Measurements from ENCODE around the gene ZFR2.

- TF ChIP-seq EP300 (IDR thresholded peaks at IDR 0.05): no peak
- TF ChIP-seq CTCF (IDR thresholded peaks at IDR 0.05): no peak
Observed at GRCh38 chr19:3863648-3864047, 5.2 kb downstream of the ZFR2 start.
